ENCODE results near the gene SLC25A17. TPM values are rescaled to one million over a fixed set of nuclear protein-coding genes. Genes with fewer than 3 reads are reported as not detected.
A peak's percentile ranks its signal among the peaks of the same experiment; 100 is the strongest.

The SLC25A17 gene
- total and polyA plus RNA-seq, 8 donors: 4.6 to 27.0 (median 10.7) TPM; not detected in 1

DNA sequence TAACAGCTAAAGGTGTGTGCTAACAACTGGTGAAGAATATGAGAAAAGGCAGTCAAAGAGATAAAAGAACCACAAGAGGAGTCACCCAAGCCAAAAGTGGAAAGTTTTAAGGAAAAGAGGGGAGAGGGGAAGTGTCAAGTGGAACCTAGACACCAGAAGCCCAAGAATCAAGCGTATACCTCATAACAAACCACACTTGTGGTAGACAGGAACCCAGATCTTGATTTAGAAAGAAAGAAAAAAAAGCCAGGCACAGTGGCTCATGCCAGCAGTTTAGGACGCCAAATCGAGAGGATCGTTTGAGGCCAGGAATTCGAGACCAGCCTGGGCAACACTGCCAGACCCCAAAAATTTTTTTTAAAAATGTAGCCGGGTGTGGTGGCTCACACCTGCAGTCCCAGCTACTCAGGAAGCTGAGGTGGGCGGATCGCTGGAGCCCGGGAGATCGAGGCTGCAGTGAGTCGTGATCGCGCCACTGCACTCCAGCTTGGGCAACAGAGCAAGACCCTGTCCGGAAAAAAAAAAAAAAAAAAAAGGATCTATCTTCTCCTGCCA, 877 bp downstream of the SLC25A17 start:
- WGBS, 5 donors: 24 to 31% (median 30%) methylated on average over 14 of the region's 14 CpGs
- TF ChIP-seq EP300 (IDR thresholded peaks at IDR 0.05) (no peak), POLR2AphosphoS5 (IDR thresholded peaks at IDR 0.05) (no peak), POLR2A (IDR thresholded peaks at IDR 0.05) (no peak)
- TF ChIP-seq, protein P1, sequence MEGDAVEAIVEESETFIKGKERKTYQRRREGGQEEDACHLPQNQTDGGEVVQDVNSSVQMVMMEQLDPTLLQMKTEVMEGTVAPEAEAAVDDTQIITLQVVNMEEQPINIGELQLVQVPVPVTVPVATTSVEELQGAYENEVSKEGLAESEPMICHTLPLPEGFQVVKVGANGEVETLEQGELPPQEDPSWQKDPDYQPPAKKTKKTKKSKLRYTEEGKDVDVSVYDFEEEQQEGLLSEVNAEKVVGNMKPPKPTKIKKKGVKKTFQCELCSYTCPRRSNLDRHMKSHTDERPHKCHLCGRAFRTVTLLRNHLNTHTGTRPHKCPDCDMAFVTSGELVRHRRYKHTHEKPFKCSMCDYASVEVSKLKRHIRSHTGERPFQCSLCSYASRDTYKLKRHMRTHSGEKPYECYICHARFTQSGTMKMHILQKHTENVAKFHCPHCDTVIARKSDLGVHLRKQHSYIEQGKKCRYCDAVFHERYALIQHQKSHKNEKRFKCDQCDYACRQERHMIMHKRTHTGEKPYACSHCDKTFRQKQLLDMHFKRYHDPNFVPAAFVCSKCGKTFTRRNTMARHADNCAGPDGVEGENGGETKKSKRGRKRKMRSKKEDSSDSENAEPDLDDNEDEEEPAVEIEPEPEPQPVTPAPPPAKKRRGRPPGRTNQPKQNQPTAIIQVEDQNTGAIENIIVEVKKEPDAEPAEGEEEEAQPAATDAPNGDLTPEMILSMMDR (IDR thresholded peaks at IDR 0.05): no peak
- Histone ChIP-seq H3K27ac (peak overlapping the region in 2 of 5 donors; percentile 77 to 88), H3K27me3 (no peaks in the 10 kb centered on the region), H3K36me3 (peaks cover 0 to 19% (median 2%) of the 10 kb centered on the region in 4 donors), H3K4me3 (peak overlapping the region; percentile 83 to 94 (median 90)), H3K4me1 (peaks cover 19 to 45% (median 26%) of the 10 kb centered on the region in 4 donors), H3K9me3 (no peaks in the 10 kb centered on the region)
- DNase-seq: no peak
- intact Hi-C loops (cut with DNase I; ENCODE audit: low total_unique reads): no loop called here

DNA sequence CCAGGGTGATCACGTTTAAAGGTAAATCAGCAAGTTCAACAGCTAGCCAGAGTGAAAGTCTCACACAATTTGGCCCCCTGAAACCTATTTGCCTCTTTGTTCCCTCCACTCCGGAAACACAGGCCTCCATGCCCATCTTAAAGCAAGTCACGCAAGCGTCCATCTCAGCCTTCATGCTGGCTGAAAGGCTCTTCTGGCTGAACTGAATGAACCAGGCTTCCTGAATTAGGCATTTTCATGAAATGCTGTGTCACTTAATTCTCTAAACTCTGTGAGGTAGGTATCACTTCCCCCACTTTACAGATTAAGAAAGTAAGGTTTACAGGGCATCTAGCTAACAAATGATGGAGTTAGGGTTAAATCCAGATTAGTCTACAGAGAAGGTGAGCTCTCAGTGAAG, 1.4 kb downstream of the SLC25A17 start:
- Histone ChIP-seq H3K36me3 (peaks cover 0 to 17% (median 2%) of the 10 kb centered on the region in 4 donors), H3K4me1 (peaks cover 19 to 40% (median 26%) of the 10 kb centered on the region in 4 donors), H3K27me3 (no peaks in the 10 kb centered on the region), H3K27ac (no peak overlapping the region), H3K4me3 (peak overlapping the region in 2 of 4 donors; percentile 83 to 92), H3K9me3 (no peaks in the 10 kb centered on the region)
- no peak for TF ChIP-seq POLR2A (IDR thresholded peaks at IDR 0.05)
- TF ChIP-seq POLR2AphosphoS5 (IDR thresholded peaks at IDR 0.05): no peak
- no peak for TF ChIP-seq EP300 (IDR thresholded peaks at IDR 0.05)
- TF ChIP-seq, protein P1 (IDR thresholded peaks at IDR 0.05): no peak
- no peak for DNase-seq
- intact Hi-C loops (cut with DNase I; ENCODE audit: low total_unique reads): no loop called here
- 82 to 90% (median 85%) methylated on average over 4 of the region's 4 CpGs for WGBS, 5 donors

DNA sequence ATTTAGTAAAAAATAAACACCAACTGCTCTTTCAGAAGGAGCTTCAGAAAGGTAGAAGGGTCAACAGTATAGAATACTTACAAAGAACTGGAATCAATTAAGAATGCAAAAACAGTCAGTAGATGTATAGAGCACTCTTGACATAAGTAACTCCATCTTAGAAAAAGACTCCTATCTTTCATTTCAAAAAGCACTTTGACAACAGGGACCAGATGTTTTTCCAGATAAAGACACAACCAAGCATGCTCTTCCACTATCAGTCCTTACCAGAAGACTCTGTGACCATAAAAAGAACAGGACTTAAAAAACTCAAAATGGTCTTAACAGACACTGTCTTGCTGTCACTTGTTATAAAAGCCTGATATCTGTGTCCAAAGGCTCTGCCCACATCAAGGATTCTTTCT, 5.2 kb downstream of the SLC25A17 start:
- H3K4me3 ChIP-seq: no peak overlapping the region
- H3K27me3 ChIP-seq: no peaks in the 10 kb centered on the region
- TF ChIP-seq POLR2AphosphoS5 (IDR thresholded peaks at IDR 0.05) (no peak), POLR2A (IDR thresholded peaks at IDR 0.05) (no peak), EP300 (IDR thresholded peaks at IDR 0.05) (no peak)
- TF ChIP-seq, protein P1 (IDR thresholded peaks at IDR 0.05): no peak
- no peak overlapping the region for H3K27ac ChIP-seq
- intact Hi-C loops (cut with DNase I; ENCODE audit: low total_unique reads): no loop called here
- H3K4me1 ChIP-seq: peaks cover 15 to 28% (median 20%) of the 10 kb centered on the region in 4 donors
- H3K9me3 ChIP-seq: no peaks in the 10 kb centered on the region
- peaks cover 0 to 13% (median 2%) of the 10 kb centered on the region in 4 donors for H3K36me3 ChIP-seq
- DNase-seq: no peak

DNA sequence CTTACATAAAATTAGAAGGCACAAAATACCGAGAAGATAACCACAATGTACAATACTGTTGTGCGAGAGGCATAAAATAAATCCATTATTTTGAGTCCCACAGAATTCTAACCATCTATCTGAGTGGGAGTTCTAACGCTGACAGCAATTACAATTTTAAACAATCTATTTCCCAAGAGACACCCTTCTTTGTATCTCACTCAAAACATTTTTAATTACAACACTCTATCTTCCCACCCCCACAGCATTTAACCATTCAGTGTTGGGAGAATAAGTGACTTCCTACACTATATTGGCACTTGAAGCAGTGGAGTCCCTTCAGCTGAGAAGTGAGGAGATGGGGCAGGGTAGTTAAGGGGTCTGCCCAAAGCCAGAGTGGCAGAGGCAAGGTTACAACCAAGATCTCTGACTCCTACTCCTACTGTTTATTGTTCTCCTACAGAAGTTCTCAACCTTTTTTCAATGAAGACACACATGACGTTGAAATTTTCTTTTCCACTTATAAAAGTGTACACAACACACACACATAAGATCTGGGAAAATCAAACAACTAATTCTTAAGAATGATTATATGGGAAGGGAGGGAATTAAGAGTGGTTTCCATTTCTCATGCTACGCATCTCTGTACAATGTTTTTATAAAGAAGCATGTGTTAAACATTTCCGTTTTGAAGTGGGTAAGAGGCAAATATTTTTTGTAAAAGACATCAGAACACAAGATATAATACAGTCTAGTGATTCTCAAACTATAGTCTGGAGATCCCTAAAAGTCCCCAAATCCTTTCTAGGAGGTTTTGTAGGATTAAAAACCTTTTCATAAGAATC, 10.9 kb downstream of the SLC25A17 start:
- WGBS, 5 donors: 60 to 65% (median 61%) methylated on average over 6 of the region's 6 CpGs
- Histone ChIP-seq H3K27ac (no peak overlapping the region), H3K9me3 (no peaks in the 10 kb centered on the region), H3K4me1 (peaks cover 0 to 6% (median 0%) of the 10 kb centered on the region in 4 donors), H3K4me3 (no peak overlapping the region), H3K36me3 (peaks cover 0 to 6% (median 1%) of the 10 kb centered on the region in 4 donors), H3K27me3 (no peaks in the 10 kb centered on the region)
- intact Hi-C loops (cut with DNase I; ENCODE audit: low total_unique reads): no loop called here
- TF ChIP-seq, protein P1 (IDR thresholded peaks at IDR 0.05): no peak
- TF ChIP-seq POLR2A (IDR thresholded peaks at IDR 0.05) (no peak), EP300 (IDR thresholded peaks at IDR 0.05) (no peak), POLR2AphosphoS5 (IDR thresholded peaks at IDR 0.05) (no peak)
- DNase-seq: no peak
